LNCAP (cell line): ENCODE results near the gene NDUFS2.

Source experiments
- TF ChIP-seq, protein P1 (sequence below): fragments of 450-650 bp; IDR thresholded peaks from 2 replicates; pipeline ENCODE4 v1.5.1; 2017; ENCODE audit warnings: mild to moderate bottlenecking

Gene NDUFS2

DNA sequence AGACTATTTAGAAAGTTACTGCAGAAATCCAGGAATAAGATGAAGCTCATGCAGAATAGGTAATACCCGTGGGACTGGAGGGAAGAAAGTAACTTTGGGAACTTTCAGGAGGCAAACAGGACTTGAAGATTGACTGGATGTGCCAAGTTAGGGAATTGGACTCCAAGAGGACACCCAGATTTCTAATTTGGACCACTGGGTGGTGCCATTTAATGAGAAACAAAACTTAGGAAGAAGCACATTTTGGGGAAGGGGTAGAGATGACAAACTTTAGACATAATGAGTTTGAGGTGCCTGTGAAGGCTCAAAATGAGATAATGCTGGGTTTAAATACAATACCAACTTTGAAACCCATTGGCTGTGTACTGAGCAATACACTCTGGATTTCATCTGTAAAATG is 21.5 kb upstream of the NDUFS2 start:
- TF ChIP-seq, protein P1, sequence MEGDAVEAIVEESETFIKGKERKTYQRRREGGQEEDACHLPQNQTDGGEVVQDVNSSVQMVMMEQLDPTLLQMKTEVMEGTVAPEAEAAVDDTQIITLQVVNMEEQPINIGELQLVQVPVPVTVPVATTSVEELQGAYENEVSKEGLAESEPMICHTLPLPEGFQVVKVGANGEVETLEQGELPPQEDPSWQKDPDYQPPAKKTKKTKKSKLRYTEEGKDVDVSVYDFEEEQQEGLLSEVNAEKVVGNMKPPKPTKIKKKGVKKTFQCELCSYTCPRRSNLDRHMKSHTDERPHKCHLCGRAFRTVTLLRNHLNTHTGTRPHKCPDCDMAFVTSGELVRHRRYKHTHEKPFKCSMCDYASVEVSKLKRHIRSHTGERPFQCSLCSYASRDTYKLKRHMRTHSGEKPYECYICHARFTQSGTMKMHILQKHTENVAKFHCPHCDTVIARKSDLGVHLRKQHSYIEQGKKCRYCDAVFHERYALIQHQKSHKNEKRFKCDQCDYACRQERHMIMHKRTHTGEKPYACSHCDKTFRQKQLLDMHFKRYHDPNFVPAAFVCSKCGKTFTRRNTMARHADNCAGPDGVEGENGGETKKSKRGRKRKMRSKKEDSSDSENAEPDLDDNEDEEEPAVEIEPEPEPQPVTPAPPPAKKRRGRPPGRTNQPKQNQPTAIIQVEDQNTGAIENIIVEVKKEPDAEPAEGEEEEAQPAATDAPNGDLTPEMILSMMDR, result peak; percentile 45; the same call in 1 of the 2 replicates

DNA sequence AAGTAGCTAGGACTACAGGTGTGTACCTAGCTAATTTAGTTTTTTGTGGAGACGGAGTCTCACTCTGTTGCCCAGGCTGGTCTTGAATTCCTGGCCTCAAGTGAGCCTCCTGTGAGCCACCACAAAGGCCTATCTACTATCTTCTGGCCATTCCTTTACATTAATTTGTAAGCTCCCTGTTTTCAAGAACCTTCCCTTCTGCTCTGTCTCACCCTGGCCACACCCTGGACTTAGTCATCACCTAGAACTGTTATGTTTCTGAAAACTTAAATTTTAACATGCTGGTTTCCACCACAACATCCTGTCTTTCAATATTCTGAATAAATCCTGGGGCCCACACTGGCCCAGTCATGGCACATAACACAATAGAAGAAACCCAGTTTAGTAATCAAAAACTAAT is 20.0 kb upstream of the NDUFS2 start:
- TF ChIP-seq, protein P1, result no peak

DNA sequence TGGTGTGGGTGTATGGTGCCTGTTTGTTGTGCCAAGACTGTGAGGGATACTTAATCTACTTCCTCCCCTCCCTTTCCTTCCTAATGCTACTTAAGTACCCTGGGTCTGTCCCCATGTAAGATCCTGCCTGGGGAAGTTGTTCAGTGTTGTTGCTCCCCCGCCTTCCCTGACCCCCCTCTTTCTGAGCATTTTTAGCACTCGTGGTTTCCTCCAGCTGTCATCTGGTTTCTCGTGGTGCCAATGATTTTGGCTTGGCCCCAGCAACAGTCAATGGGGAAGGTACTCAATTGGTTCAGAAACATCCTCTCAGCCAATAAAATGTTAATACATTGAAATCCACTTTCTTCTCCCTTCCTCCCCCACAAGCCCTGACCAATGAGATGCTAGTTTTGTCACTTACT is 16.9 kb upstream of the NDUFS2 start:
- TF ChIP-seq, protein P1, result no peak

GRCh38 chr1:161185732-161186311 is 16.3 kb upstream of the NDUFS2 start:
- TF ChIP-seq, protein P1, result no peak

DNA sequence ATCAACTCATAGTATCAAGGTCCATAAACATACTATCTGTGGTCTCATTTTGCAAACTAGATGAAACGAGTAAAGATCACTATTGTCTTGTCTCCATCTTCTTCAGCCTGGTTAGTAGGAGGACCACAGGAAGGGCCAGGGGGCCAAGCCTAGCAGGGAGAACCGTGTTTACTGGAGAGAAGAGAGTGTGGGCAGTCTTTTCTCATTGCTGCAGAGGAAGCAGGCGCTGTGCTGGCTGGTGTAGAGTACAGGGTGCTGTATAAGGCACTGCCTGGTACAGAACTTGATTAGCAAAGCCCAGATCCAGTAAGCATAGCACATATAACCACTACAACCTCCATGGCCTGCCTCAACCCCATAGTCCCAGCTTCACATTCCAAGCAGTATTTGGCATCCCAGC is 14.9 kb upstream of the NDUFS2 start:
- TF ChIP-seq, protein P1, result no peak

GRCh38 chr1:161188381-161188780 is 13.8 kb upstream of the NDUFS2 start:
- TF ChIP-seq, protein P1, result no peak

DNA sequence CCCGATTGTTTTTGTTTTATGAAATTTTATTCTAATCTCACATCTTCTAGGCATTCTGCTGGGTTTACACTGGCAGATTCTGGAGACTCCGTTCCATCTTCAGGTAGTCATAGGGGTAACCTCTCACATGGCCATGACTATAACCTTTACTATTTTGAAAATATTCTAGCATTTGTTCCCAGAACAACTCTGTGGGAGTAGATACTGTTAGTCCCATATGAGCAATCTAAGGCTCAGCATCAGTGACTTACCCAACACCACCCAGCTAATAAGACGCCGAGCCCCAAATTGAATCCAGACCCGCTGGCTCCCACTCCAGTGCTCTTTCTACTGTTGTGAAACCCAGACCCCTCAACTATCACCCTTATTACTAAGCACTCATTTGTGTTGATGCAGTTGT is 13.1 kb upstream of the NDUFS2 start:
- TF ChIP-seq, protein P1, result no peak

- TF ChIP-seq, protein P1, result no peak
Observed at GRCh38 chr1:161190962-161191521, 11.1 kb upstream of the NDUFS2 start.
